Measurements from ENCODE around the gene PLP2. TPM values are rescaled to one million over a fixed set of nuclear protein-coding genes. Genes with fewer than 3 reads are reported as not detected.
"Not testable (repeated sequence)": the region's sequence is repeated elsewhere in the genome, so short reads cannot be mapped to it uniquely, and the experiment has no call there.

Gene PLP2
- polyA plus RNA-seq, 1 donor: 179 TPM

DNA sequence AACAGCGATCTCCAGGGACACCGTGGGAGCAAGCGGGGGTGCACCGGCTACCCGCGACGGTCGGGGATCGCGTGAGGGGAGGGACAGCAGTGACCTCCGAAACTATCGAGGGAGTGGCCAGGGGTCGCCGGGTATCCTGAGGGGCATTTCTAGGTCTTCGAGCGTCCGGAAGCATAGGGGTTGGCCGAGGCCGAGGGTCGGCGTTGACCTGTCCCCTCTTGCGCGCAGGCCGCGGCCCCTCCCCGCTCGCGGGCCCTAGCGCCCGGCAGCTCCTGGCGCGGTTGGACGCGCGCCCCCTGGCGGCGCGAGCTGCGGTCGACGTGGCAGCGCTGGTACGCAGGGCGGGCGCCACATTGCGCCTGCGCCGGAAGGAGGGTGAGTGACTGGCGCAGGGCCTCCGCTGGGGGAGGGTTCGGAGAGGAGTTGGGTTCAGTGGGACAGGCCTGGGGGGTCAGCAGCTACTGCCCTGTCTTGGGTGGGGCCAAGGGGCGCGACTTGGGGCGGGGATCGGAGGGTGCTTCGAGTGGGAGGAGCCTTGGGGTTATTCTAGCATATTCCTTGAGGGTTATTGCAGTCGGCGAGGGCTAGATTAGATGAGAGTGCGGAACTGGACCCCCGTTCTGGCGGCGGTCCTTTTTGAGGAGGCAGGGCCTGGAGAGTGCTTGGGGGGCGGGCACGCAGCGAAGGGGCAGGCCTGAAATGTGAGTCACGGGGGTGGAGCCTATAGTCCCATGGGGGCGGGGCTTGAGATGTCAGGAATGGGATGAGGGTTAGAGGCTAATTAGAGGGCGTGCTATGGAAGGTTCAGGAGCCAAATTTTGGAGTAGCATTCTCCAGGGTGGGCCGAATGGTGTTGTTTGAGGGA lies 7.9 kb upstream of the PLP2 start:
- DNase-seq (ENCODE audit: low read depth): peak; percentile 64

DNA sequence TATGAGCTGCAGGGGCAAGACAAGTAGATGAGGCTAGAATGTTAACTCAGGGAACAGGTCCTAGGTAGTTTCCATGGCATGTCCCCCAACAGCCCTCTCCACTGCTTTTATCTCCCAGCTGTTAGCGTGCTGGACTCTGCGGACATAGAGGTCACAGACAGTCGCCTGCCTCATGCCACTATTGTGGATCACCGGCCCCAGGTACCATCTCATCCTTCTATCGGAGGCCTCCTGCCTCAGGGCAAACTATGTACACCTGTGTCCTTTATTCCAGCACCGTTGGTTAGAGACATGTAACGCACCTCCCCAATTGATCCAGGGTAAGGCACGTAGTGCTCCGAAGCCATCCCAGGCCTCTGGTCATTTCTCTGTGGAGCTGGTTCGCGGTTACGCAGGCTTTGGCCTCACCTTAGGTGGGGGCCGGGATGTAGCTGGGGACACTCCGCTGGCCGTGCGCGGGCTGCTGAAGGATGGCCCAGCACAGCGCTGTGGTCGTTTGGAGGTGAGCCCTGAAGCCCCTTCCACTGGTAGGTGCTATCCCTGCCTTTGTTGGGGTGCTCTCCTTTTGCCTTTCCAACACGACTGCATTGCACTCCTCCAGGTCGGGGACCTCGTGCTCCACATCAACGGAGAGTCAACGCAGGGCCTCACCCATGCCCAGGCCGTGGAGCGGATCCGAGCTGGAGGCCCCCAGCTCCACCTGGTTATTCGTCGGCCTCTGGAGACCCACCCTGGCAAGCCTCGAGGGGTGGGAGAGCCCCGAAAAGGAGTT lies 6.9 kb upstream of the PLP2 start:
- no peak for DNase-seq (ENCODE audit: low read depth)

DNA sequence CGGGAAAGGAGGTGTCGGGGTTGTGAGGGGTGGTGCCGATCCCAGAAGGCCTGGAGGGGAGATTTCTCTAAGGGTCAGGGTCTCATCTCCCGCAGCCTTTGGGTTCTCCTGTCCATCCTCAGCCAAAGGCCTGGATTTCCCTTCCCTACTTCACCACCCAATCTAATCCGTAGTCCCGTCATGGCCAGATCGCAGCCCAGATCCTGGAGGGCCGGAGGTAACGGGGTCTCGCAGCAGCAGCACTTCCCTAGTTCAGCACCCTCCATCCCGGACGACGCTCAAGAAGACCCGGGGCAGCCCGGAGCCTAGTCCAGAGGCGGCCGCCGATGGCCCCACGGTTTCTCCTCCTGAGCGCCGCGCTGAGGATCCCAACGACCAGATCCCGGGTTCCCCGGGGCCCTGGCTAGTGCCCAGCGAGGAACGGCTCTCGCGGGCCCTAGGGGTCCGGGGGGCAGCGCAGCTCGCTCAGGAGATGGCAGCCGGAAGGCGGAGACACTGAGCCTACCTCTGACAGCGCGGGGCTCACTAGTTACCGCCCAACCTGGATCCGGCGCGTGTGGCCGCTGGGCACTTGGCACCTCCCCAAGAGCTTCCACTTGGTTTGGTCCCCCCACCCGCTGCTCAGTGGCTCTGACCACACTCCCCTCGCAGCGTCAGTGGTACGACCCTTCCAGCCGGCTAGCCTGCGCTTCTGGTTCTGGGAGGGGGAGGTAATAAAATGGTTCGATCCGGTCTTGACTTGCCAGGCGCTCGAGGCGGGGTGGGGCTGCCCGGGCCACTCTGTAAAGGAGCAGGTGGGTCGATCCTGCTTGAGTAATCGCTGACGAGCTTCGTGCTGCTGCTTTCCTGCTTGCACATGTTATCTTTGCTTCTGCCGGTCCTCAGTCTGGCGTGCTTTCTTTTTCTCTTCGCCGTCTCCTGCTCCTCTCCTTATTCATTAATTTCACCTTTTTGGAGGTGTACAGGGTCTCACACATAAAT lies 5.5 kb upstream of the PLP2 start:
- no peak for DNase-seq (ENCODE audit: low read depth)

DNA sequence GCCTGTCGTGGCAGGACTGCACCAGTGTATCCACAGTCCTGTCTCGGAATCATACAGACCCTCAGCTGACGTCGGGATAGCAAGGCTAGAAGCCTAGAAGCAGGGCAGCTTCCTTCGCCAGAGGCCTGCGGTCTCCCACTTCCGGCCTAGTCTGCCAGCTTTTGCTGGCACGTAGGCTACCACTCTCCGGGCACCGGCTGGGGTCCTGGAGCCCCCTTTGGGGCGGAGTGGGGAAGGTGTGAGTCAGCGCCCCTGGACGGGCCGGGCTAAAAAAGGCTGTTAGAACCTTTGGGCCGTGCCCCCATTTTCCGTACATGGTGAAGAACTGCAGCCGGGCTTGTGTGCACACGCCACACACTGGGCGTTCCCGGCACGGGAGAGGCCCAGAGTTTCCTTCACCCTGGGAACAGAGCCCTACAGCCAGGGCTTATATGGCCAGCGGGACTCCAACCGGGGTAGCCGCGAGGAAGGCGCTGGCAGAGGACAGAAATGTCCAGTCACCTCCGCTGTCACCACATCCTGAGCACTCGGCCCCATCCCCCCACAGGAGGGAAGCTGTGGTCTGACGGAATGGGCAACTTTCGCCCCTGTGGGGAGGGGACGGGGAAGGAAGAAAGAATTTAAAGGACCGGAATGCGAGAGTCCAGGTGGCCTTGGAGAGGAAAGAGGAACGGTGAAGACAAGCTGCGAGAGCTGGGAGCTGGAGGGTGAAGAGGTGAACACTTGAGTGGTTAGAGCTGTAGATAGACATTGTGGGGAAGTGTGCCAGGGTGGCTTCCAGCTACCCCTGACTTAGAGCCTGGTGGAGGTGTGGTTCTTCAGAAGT lies 4.6 kb upstream of the PLP2 start:
- no peak for DNase-seq (ENCODE audit: low read depth)

DNA sequence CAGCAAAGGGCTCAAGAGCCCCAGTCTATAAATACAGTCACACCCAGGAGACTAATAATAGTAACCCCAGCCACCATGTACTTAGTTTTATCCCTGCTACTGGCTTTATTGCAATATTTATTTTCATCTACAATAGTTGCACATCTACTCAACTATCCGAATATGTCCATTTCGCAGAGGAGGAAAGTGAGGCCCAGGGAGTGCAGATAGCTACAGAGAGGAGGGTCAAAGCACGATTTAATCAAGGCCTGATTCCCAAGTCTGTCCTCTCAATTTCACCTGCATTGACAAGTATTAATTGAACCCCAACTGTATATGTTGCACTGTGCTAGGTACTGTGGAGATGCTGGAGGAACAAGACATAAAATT lies 4.0 kb upstream of the PLP2 start:
- no peak for DNase-seq (ENCODE audit: low read depth)

DNA sequence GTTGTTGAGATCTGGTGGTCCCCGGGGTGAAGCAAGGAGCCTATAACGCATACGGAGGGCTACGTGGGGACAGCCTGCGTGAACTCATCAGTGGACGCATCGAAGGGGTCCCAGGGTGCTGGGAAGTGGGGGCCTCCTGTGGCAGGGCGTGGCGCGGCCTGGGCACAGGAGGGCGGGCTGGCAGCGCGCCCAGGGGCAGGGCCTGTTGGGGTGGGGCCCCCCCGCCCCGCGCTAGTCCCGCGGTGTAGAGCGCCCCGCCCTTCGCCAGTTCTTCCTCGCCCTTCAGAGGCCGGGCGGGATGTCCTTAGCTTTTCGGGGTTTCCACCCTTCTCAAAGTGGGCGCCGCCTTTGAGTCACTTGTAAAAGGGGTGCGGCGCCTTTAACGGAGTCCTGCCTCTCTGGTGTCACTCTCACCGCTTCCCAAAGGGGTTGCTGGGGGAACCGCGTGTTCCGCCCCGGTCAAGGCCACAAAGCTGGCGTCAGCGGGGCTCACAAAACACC lies 632 bp downstream of the PLP2 start:
- no peak for DNase-seq (ENCODE audit: low read depth)

DNA sequence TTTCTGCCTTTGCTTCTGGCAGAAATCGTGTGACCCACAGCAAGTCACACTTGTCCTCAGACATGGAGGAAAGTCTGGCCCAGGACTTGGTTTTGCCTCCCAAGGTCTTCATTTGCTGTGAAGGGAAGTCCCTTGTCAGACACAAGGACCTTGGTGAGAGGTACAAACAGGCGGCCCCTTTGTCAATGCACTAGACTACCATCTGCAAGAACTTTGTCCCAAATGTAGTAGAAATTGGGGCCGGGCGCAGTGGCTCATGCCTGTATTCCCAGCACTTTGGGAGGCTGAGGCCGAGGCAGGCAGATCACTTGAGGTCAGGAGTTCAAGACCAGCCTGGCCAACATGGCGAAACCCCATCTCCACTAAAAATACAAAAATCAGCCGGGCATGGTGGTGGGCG lies 1.8 kb downstream of the PLP2 start:
- not testable (repeated sequence) for DNase-seq (ENCODE audit: low read depth)

DNA sequence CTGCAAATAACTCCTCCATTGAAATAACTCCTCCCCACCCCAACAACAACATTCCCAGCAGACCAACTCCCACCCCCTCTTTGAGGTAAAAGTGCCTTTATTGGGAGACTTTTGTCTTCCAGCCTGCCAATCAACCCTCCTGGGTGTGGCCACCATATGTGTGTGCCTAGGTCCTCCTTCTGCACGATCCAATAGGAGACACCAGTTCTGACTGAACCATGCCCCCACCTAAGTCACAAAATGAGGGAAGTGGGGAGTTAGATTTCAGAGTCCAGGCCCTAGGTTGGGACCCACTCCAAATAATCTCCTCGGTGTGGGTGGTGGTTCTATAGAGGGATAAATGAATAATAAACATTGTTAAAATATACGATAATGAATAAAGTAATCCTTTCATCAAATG lies 3.0 kb downstream of the PLP2 start:
- no peak for DNase-seq (ENCODE audit: low read depth)

DNA sequence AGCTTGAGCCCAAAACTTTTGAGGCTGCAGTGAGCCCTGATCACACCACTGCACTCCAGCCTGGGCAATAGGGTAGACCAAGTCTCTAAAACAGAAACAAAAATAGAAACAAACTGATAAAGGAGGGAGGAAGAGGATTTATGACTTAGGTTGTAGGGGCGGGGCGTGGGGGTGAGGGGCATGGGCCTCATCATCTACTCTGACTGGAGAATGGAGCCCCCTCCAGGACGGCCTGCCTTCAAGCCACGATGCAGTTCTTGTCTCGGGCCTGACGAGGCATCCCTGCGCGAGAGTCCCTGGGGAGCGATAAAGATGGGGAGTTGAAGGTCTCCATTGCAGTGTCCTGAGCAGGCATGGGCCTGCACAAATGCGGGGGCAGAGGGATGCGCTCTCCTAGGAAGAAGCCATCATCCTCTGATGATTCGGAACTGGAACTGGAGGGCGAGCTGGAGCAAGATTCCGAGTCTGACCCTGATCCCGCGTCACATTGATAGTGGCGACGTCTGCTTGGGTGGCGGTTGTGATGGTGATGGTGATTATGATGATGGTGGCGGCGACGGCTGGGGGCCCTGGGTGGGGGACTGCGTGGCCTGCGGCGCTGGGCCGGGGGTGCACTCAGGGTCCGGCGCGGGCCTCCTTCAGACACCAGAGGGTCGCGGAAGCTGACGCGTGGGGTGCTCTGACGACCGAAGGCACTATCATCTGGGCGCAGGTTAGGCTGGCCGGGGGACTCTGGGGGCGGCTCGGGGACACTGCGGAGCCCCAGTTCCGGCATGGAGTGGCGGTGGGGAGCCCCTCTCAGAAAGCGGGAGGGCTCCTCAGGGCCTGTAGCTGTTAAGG lies 4.0 kb downstream of the PLP2 start:
- DNase-seq (ENCODE audit: low read depth): no peak

DNA sequence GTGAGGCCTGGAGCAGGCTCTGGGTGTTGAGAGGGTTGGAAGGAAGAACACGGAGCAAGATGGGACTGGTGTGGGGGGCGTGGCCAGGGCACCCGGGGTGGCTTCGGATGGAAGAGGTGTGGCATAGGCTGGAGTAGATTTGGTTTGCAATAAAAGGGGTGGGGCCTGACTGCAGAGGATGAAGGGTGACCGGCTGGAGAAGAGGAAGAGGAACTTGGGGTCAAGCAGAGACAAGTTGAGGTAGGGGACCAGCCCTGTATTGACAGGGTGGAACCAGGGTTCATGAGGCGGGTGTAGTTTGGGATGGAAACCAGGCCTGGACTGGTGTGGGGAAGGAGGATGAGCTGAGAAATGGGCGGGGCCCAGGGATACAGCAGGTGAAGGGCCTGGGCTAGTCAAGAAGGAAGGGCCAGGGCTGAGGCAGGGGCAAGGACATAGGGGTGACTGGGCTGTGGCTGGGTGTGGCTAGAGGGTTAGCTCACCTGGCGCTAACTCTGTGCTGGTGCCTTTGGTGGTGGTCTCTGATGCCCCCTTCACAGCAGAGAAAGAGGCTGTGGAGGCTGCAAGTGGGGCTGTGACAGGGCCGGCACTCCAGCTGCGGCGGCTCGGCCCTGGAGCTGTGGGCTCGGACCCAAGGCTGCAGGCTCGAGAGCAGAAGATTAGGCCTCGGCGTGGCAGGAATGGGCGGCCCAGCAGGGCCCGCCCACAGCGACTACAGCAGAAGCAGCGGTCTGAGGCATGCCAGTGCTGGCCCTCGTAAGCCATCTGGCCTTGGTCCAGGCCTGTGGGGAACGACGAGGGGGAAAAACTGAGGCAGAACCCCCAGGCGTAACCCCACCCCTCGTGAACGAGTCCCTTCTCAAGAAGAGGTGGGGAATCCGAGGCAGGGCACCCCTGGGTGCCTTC lies 5.0 kb downstream of the PLP2 start:
- no peak for DNase-seq (ENCODE audit: low read depth)

DNA sequence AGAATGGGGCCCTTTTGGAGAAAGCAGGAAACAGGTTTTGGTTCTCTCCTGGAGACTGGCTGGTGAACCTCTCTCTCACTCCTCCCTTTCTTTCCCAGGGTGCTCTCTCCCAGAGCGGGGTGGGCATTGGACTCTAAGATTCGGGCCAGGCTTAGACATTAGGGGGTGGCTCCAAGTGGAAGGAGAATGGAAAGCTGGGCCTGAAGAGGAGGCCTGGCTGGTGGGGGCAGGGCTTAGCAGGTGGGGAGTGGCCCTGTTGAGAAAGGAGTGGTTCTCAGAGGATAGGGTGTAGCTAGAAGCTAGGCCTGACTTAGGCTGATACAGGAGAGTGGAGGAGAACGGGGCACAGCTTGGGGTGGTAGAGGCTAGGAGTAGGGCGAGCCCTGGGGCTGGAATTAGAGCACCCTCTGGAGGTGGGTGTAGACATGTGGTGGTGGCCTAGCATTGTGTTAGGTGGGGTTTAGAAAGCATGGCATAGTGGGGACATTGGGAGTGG lies 5.7 kb downstream of the PLP2 start:
- no peak for DNase-seq (ENCODE audit: low read depth)

DNA sequence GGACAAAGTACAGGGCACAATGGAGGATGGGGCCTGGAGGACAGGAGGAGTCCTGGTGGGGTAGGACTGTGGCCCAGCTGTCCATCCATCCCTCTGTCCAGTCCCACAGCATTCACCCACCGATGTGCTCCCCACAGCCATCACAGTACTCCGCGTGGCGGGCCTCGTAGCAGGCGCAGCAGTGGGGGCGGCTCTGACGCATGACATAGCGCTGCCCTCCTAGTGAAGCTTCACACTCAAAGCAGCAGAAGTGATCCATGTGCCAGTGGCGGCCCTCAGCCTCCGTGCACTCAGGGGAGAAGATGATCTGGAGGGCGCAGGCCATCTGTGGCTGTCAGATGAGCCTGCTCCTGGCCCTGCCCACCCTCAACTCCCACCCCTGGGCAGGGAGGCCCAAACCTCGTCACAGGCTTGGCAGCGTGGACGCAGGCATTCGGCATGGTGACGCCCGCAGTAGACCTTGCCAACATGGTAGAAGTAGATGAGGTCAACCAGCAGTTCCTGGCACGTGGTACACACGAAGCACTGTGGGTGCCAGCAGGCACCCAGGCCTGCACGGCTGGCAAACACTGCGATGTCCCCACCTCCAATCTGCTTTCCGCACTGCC lies 6.3 kb downstream of the PLP2 start:
- no peak for DNase-seq (ENCODE audit: low read depth)

DNA sequence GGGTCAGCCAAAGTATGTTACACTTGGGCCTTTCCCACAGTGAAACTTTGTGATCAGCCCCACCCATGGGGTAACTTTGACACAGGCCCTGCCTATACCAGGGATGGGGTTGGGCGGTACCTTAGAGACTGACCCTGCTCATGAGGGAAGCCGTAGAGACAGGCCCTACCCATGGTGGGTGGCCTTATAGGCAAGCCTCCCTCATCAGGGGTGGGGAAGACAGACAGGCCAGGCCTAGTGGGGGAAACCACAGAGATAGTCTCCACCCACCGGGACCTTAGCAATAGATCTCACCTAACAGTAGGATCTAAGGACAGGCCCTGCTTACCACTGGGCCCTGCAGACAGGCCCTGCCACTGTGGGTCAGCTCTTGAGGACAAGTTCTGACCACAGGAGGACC lies 6.8 kb downstream of the PLP2 start:
- DNase-seq (ENCODE audit: low read depth): no peak

DNA sequence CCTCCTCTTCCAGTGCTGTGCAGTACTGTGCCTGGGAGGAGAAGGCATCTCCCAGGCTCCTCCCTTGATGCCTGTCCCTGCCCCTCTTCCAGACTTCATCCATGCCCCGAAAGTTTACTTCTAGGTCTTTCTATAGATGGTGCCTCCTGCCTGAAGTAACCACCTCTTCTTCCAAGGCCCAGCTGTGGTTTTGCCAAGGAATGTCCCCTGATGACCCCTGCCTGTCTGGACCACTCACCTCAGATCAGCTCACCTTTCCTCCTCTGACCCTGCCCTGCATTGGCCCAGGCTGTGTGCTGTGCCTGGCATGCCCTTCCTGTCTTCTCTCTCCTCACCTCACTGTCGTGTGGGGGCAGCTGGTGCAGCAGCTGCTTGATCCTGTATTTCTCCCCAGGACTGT lies 7.7 kb downstream of the PLP2 start:
- no peak for DNase-seq (ENCODE audit: low read depth)

DNA sequence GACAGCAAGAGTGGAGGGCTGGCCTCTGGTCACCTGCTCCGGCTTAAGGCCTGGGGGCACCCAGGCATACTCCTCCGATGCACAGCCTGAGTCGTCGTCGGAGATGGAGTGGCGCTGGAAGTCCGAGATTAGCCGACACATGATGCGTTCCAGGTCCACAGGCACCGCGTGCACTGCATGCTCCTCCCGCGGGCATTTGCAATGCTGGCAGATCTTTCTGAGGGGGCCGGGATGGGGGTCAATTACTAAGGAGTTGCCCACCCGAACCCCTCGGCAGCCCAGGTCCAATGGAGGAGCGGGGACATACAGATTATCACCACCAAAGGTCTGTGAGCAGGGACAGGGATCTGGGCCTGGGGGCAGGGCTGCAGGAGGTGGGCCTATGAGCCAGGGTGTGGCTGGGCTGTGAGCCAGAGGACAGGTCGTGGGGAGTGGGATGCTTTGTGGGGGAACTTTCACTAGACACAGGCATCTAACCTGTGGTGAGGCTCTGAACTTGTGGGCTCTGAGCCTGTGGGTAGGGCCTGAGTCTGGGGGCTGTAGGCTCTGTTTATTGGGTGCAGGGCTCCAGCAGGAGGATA lies 12.1 kb downstream of the PLP2 start:
- DNase-seq (ENCODE audit: low read depth): no peak

DNA sequence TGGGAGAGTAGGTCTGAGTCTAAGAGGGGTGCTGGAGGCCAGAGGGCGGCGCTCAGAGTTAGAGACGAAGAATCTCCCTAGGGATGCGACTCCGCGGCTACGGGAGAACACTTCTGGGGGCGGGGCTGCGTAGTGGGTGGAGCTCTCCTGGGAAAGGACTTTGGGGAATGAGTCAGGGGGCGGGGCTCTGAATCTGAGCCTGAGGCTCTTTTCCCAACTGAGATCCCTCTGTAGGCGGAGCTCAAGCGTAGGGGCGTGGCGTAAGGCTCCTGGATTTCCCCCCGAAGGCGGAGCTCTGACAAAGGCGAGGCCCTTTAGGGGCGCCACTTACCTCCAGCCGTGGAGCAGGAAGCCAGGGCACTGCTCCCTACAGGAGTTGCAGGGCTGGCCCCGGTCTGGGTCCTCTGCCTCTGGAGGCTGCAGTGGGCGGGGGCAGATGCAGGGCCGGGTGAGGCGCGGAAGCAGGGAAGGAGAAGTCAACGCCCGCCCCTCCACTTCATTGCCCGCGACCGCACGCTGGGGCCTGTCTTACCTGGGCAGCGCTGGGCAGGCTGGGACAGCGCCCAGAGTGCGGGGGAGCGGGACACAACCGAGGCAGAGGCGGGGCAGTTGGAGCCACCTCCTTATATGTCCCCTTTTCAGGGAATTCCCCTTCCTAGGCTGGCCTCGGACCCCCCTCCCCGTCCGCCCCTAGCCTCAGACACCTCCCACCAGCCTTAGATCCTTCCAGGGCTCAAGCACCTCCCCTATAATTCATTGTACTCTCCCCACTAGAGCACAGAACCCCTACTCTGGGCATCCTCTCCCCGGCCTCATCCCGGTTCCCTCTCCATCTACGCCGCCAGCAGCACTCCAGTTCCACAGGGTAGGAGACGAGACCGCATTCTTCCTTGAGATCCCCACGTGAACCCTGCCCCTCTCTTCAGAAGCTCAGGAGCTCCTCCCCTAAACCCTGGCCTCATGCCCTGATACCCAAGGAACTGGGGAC lies 12.9 kb downstream of the PLP2 start:
- DNase-seq (ENCODE audit: low read depth): no peak

Measured in forelimb muscle (tissue), 1 donor.